HepG2 (cell line): ENCODE measurements around the gene SAYSD1. TPM values are rescaled to one million over a fixed set of nuclear protein-coding genes. Genes with fewer than 3 reads are reported as not detected.

ENCODE experiments used
- ATM ChIP-seq: fragments of 450-650 bp; IDR thresholded peaks from 2 replicates; pipeline ENCODE4 v1.7.1; 2017; ENCODE audit warnings: mild to moderate bottlenecking, borderline replicate concordance
- MAFG ChIP-seq: sonication (generic); formaldehyde crosslinking; IDR thresholded peaks from 2 replicates; pipeline ENCODE4 v1.5.1; 2020; ENCODE audit warnings: mild to moderate bottlenecking, missing genetic modification reagents
- SUZ12 ChIP-seq: fragments of 150-350 bp; IDR thresholded peaks from 2 replicates; pipeline ENCODE4 v1.6.1; 2014; ENCODE audit warnings: low read depth, low read length
- ZSCAN12 ChIP-seq: sonication (generic); formaldehyde crosslinking; IDR thresholded peaks from 2 replicates; pipeline ENCODE4 v1.9.0; 2021; ENCODE audit warnings: mild to moderate bottlenecking, missing genetic modification reagents
- polyA plus RNA-seq, 8 experiments: library from polyadenylated mRNA; depleted of rRNA in 3 of 8; stranded (reverse) in 7 of 8; unstranded in 1 of 8; fragments of >200 nt; fragmentation: Illumina TruSeq in 4 of 8; extraction: Trizol in 4 of 8; gene quantifications; 2 replicates each; pipeline versions ENCODE4 v1.2.1 to v1.2.3, GENCODE V29; 2011 to 2016; ENCODE audit warnings: low read depth in 4 of 8, missing spikeins in 1 of 8, mixed read lengths in 1 of 8; ENCODE audit not compliant: insufficient read depth in 1 of 8
- total RNA-seq, 5 experiments: library from RNA; depleted of rRNA; stranded (reverse); fragments of >200 nt; fragmentation: Illumina TruSeq; extraction: Trizol; gene quantifications; 2 replicates each; pipeline ENCODE4 v1.2.3, GENCODE V29; 2016; ENCODE audit warnings: low read depth in 1 of 5
- TF ChIP-seq, protein P1 (sequence below): sonication (generic); formaldehyde crosslinking; IDR thresholded peaks from one replicate; pipeline ENCODE4 v1.5.1; 2020; ENCODE audit warnings: mild to moderate bottlenecking, missing genetic modification reagents; ENCODE audit errors: not compliant biosample characterization
- TF ChIP-seq, protein P2 (sequence below): sonication (generic); formaldehyde crosslinking; IDR thresholded peaks from 2 replicates; pipeline ENCODE4 v1.4.0; 2020; ENCODE audit warnings: missing genetic modification reagents
- TF ChIP-seq, protein P3 (sequence below): IDR thresholded peaks from 2 replicates; pipeline ENCODE4 v1.6.1; 2012; ENCODE audit warnings: low read length, improper control_type of control experiment
- TF ChIP-seq, protein P4 (sequence below): sonication (generic); formaldehyde crosslinking; IDR thresholded peaks from 2 replicates; pipeline ENCODE4 v1.4.0; 2020; ENCODE audit warnings: missing genetic modification reagents

The SAYSD1 gene
- total and polyA plus RNA-seq, 2 of the 13 experiments (the other 11 are each of a cell fraction or from before 2014, with no cell fraction given) = 10.1 to 16.0 TPM

DNA sequence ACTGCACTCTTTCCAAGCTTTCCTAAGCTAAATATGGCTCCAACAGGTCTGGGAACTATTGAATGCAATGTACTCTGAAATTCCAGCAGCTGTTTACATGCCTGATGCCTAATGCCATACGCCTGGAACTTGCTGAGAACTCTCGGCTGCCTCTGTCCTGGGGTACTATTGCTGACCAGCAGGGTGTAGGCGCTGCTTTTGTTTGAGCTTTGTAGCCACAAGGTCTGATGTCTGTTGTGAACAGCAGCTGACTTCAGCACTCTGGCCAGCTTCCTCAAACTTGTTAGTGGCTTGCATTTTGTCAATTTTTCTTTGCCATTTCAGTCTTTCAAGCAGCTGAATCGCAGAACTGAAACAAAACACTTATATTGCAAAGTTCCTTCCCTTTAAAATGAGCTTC lies 26.7 kb downstream of the SAYSD1 start (continued):
- TF ChIP-seq, protein P1, sequence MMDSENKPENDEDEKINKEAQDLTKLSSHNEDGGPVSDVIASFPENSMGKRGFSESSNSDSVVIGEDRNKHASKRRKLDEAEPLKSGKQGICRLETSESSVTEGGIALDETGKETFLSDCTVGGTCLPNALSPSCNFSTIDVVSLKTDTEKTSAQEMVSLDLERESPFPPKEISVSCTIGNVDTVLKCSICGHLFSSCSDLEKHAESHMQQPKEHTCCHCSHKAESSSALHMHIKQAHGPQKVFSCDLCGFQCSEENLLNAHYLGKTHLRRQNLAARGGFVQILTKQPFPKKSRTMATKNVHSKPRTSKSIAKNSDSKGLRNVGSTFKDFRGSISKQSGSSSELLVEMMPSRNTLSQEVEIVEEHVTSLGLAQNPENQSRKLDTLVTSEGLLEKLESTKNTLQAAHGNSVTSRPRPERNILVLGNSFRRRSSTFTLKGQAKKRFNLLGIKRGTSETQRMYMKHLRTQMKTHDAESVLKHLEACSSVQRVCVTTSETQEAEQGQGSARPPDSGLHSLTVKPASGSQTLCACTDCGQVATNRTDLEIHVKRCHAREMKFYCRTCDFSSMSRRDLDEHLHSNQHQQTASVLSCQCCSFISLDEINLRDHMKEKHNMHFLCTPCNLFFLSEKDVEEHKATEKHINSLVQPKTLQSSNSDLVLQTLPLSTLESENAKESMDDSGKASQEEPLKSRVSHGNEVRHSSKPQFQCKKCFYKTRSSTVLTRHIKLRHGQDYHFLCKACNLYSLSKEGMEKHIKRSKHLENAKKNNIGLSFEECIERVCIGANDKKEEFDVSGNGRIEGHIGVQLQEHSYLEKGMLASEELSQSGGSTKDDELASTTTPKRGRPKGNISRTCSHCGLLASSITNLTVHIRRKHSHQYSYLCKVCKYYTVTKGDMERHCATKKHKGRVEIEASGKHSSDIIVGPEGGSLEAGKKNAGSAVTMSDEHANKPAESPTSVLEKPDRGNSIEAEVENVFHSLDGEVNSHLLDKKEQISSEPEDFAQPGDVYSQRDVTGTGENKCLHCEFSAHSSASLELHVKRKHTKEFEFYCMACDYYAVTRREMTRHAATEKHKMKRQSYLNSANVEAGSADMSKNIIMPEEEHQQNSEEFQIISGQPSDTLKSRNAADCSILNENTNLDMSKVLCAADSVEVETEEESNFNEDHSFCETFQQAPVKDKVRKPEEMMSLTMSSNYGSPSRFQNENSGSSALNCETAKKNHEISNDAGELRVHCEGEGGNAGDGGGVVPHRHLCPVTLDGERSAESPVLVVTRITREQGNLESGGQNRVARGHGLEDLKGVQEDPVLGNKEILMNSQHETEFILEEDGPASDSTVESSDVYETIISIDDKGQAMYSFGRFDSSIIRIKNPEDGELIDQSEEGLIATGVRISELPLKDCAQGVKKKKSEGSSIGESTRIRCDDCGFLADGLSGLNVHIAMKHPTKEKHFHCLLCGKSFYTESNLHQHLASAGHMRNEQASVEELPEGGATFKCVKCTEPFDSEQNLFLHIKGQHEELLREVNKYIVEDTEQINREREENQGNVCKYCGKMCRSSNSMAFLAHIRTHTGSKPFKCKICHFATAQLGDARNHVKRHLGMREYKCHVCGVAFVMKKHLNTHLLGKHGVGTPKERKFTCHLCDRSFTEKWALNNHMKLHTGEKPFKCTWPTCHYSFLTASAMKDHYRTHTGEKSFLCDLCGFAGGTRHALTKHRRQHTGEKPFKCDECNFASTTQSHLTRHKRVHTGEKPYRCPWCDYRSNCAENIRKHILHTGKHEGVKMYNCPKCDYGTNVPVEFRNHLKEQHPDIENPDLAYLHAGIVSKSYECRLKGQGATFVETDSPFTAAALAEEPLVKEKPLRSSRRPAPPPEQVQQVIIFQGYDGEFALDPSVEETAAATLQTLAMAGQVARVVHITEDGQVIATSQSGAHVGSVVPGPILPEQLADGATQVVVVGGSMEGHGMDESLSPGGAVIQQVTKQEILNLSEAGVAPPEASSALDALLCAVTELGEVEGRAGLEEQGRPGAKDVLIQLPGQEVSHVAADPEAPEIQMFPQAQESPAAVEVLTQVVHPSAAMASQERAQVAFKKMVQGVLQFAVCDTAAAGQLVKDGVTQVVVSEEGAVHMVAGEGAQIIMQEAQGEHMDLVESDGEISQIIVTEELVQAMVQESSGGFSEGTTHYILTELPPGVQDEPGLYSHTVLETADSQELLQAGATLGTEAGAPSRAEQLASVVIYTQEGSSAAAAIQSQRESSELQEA (CRISPR knock-in tag) = no peak
- TF ChIP-seq, protein P2, sequence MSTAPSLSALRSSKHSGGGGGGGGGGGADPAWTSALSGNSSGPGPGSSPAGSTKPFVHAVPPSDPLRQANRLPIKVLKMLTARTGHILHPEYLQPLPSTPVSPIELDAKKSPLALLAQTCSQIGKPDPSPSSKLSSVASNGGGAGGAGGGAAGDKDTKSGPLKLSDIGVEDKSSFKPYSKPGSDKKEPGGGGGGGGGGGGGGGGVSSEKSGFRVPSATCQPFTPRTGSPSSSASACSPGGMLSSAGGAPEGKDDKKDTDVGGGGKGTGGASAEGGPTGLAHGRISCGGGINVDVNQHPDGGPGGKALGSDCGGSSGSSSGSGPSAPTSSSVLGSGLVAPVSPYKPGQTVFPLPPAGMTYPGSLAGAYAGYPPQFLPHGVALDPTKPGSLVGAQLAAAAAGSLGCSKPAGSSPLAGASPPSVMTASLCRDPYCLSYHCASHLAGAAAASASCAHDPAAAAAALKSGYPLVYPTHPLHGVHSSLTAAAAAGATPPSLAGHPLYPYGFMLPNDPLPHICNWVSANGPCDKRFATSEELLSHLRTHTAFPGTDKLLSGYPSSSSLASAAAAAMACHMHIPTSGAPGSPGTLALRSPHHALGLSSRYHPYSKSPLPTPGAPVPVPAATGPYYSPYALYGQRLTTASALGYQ = no peak
- TF ChIP-seq MAFG (CRISPR knock-in tag) = no peak
- TF ChIP-seq, protein P3, sequence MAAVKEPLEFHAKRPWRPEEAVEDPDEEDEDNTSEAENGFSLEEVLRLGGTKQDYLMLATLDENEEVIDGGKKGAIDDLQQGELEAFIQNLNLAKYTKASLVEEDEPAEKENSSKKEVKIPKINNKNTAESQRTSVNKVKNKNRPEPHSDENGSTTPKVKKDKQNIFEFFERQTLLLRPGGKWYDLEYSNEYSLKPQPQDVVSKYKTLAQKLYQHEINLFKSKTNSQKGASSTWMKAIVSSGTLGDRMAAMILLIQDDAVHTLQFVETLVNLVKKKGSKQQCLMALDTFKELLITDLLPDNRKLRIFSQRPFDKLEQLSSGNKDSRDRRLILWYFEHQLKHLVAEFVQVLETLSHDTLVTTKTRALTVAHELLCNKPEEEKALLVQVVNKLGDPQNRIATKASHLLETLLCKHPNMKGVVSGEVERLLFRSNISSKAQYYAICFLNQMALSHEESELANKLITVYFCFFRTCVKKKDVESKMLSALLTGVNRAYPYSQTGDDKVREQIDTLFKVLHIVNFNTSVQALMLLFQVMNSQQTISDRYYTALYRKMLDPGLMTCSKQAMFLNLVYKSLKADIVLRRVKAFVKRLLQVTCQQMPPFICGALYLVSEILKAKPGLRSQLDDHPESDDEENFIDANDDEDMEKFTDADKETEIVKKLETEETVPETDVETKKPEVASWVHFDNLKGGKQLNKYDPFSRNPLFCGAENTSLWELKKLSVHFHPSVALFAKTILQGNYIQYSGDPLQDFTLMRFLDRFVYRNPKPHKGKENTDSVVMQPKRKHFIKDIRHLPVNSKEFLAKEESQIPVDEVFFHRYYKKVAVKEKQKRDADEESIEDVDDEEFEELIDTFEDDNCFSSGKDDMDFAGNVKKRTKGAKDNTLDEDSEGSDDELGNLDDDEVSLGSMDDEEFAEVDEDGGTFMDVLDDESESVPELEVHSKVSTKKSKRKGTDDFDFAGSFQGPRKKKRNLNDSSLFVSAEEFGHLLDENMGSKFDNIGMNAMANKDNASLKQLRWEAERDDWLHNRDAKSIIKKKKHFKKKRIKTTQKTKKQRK = no peak
- TF ChIP-seq SUZ12 = no peak
- no peak for TF ChIP-seq ATM
- no peak for TF ChIP-seq ZSCAN12
- TF ChIP-seq, protein P4, sequence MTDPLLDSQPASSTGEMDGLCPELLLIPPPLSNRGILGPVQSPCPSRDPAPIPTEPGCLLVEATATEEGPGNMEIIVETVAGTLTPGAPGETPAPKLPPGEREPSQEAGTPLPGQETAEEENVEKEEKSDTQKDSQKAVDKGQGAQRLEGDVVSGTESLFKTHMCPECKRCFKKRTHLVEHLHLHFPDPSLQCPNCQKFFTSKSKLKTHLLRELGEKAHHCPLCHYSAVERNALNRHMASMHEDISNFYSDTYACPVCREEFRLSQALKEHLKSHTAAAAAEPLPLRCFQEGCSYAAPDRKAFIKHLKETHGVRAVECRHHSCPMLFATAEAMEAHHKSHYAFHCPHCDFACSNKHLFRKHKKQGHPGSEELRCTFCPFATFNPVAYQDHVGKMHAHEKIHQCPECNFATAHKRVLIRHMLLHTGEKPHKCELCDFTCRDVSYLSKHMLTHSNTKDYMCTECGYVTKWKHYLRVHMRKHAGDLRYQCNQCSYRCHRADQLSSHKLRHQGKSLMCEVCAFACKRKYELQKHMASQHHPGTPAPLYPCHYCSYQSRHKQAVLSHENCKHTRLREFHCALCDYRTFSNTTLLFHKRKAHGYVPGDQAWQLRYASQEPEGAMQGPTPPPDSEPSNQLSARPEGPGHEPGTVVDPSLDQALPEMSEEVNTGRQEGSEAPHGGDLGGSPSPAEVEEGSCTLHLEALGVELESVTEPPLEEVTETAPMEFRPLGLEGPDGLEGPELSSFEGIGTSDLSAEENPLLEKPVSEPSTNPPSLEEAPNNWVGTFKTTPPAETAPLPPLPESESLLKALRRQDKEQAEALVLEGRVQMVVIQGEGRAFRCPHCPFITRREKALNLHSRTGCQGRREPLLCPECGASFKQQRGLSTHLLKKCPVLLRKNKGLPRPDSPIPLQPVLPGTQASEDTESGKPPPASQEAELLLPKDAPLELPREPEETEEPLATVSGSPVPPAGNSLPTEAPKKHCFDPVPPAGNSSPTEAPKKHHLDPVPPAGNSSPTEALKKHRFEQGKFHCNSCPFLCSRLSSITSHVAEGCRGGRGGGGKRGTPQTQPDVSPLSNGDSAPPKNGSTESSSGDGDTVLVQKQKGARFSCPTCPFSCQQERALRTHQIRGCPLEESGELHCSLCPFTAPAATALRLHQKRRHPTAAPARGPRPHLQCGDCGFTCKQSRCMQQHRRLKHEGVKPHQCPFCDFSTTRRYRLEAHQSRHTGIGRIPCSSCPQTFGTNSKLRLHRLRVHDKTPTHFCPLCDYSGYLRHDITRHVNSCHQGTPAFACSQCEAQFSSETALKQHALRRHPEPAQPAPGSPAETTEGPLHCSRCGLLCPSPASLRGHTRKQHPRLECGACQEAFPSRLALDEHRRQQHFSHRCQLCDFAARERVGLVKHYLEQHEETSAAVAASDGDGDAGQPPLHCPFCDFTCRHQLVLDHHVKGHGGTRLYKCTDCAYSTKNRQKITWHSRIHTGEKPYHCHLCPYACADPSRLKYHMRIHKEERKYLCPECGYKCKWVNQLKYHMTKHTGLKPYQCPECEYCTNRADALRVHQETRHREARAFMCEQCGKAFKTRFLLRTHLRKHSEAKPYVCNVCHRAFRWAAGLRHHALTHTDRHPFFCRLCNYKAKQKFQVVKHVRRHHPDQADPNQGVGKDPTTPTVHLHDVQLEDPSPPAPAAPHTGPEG (CRISPR knock-in tag) = no peak
